Occipital lobe (tissue), 3 donors: ENCODE data around the gene COPB2. TPM values are rescaled to one million over a fixed set of nuclear protein-coding genes. Genes with fewer than 3 reads are reported as not detected.

Experiments
- DNase-seq: peaks from one replicate; lab custom pipeline; 2025; lab: John Stamatoyannopoulos, UW
- small RNA-seq: library from RNA; depleted of rRNA; stranded (forward); fragments of <200 nt; gene quantifications from one replicate; pipeline ENCODE3, GENCODE V24; 2014
- total RNA-seq: library from RNA; depleted of rRNA; stranded (reverse); fragments of >200 nt; gene quantifications from one replicate; pipeline ENCODE4 v1.2.3, GENCODE V29; 2014

Gene COPB2
- total RNA-seq, 1 donor from 2014 or later, result 86.3 TPM

GRCh38 chr3:139307601-139308555 is 81.6 kb downstream of the COPB2 start:
- DNase-seq, result no peak

Small RNAs within 50 kb of the gene (small RNA-seq; reads per million reads assigned to genes)
- not detected for gene RF00026

Other genes with a start within 250 kb of the COPB2 start
- gene MRPS22, start 45.6 kb downstream of the COPB2 start, total RNA-seq, result 62.4 TPM
- not detected for gene RBP2, start 86.9 kb upstream of the COPB2 start, total RNA-seq
- gene RBP1, start 150.1 kb upstream of the COPB2 start, total RNA-seq, result 12.0 TPM